H1 (cell line): ENCODE results near the gene IGFBP3. TPM values are rescaled to one million over a fixed set of nuclear protein-coding genes. Genes with fewer than 3 reads are reported as not detected.

ENCODE experiments used
- CTCF ChIA-PET: fragments of 300-600 bp; sonication (Branson Sonifier 250); formaldehyde crosslinking; loops from one replicate; lab custom pipeline; 2021; ENCODE audit not compliant: partially characterized antibody; lab: Charles Lee
- POLR2A ChIA-PET: fragments of 300-600 bp; sonication (Branson Sonifier 250); formaldehyde crosslinking; loops from one replicate; lab custom pipeline; 2021; ENCODE audit warnings: inconsistent platforms; ENCODE audit not compliant: partially characterized antibody; lab: Charles Lee
- DNase-seq, 2 experiments: peaks; one replicate each; pipeline versions ENCODE4 v3.0.0 to v3.0.0-alpha.2; 2010 to 2022; ENCODE audit warnings: low spot score in 2 of 2, low read depth in 1 of 2, mixed read lengths in 1 of 2
- FAIRE-seq: peaks from 2 replicates; lab custom pipeline; 2011; peaks lifted over from hg19 to GRCh38; lab: Jason Lieb, UNC
- H2AFZ ChIP-seq: 2 replicates; pipeline ENCODE4 v1.8.1; 2012; ENCODE audit warnings: low read length, inconsistent platforms
- H2AK5ac ChIP-seq: 2 replicates; pipeline ENCODE4 v1.6.1; 2013; ENCODE audit warnings: low read depth, low read length
- H2BK120ac ChIP-seq: replicated peaks from 2 replicates; pipeline ENCODE3; 2013; ENCODE audit warnings: low read depth, low read length, inconsistent platforms
- H2BK12ac ChIP-seq: 2 replicates; pipeline ENCODE4 v1.6.1; 2013; ENCODE audit warnings: low read depth, low read length
- H2BK15ac ChIP-seq: 2 replicates; pipeline ENCODE4 v1.6.1; 2013; ENCODE audit warnings: low read length
- H2BK20ac ChIP-seq: 2 replicates; pipeline ENCODE4 v1.6.1; 2013; ENCODE audit warnings: low read length
- H2BK5ac ChIP-seq: 2 replicates; pipeline ENCODE4 v1.6.1; 2013; ENCODE audit warnings: low read depth, low read length
- H3K14ac ChIP-seq: 2 replicates; pipeline ENCODE4 v1.6.1; 2013; ENCODE audit warnings: inconsistent platforms; ENCODE audit not compliant: insufficient read length
- H3K18ac ChIP-seq: 2 replicates; pipeline ENCODE4 v1.6.1; 2013; ENCODE audit warnings: low read length; ENCODE audit errors: extremely low read depth
- H3K23ac ChIP-seq: 2 replicates; pipeline ENCODE4 v1.6.1; 2013; ENCODE audit warnings: inconsistent platforms; ENCODE audit not compliant: insufficient read length
- H3K23me2 ChIP-seq: 2 replicates; pipeline ENCODE4 v1.6.1; 2013; ENCODE audit warnings: low read depth, low read length
- H3K27ac ChIP-seq: 2 replicates; pipeline ENCODE4 v1.6.1; 2011; ENCODE audit warnings: low read depth, low read length, inconsistent platforms
- H3K27me3 ChIP-seq, 4 experiments: replicated peaks in 1 of 4; 1 replicate in 1 of 4; 2 replicates in 3 of 4; pipeline versions ENCODE4 v1.6.1 to v1.8.1; 2011 to 2013; ENCODE audit warnings: low read length in 3 of 4, mild to moderate bottlenecking in 3 of 4, inconsistent platforms in 2 of 4, mixed read lengths in 2 of 4, moderate library complexity in 1 of 4; ENCODE audit not compliant: control insufficient read depth in 3 of 4, insufficient read depth in 3 of 4; ENCODE audit errors: extremely low read depth in 1 of 4
- H3K36me3 ChIP-seq, 4 experiments: 2 replicates each; pipeline versions ENCODE4 v1.6.1 to v1.8.1; 2011 to 2013; ENCODE audit warnings: mild to moderate bottlenecking in 4 of 4, low read length in 3 of 4, moderate library complexity in 2 of 4, control low read depth in 1 of 4, inconsistent platforms in 1 of 4; ENCODE audit not compliant: insufficient read depth in 4 of 4, control insufficient read depth in 2 of 4
- H3K4ac ChIP-seq: replicated peaks from 2 replicates; pipeline ENCODE3; 2013; ENCODE audit warnings: low read length, low read depth, mixed read lengths, inconsistent platforms; ENCODE audit not compliant: insufficient read length
- H3K4me1 ChIP-seq, 4 experiments: replicated peaks in 1 of 4; 1 replicate in 1 of 4; 2 replicates in 3 of 4; pipeline versions ENCODE4 v1.6.1 to v1.8.1; 2011 to 2013; ENCODE audit warnings: low read length in 3 of 4, inconsistent platforms in 2 of 4, mixed read lengths in 1 of 4; ENCODE audit not compliant: insufficient read depth in 4 of 4, control insufficient read depth in 3 of 4
- H3K4me2 ChIP-seq, 2 experiments: 2 replicates each; pipeline versions ENCODE4 v1.6.1 to v1.8.1; 2011 to 2013; ENCODE audit warnings: low read depth in 2 of 2, low read length in 2 of 2, control low read depth in 1 of 2, inconsistent platforms in 1 of 2, mild to moderate bottlenecking in 1 of 2; ENCODE audit not compliant: insufficient read depth in 1 of 2
- H3K4me3 ChIP-seq, 4 experiments: fragments of 200-600, 300-600 bp in 1 of 4; sonication (generic), shearing (Covaris generic), sonication (Bioruptor Twin) in 1 of 4; 2 replicates each; pipeline versions ENCODE4 v1.5.1 to v1.8.1; 2011 to 2016; ENCODE audit warnings: low read length in 4 of 4, low read depth in 3 of 4, control low read depth in 2 of 4, inconsistent platforms in 2 of 4, mild to moderate bottlenecking in 2 of 4, mixed read lengths in 1 of 4, moderate library complexity in 1 of 4; ENCODE audit not compliant: insufficient read depth in 2 of 4; ENCODE audit errors: extremely low read depth in 1 of 4
- H3K56ac ChIP-seq: replicated peaks from 2 replicates; pipeline ENCODE3; 2013; ENCODE audit warnings: low read depth, mild to moderate bottlenecking, mixed read lengths, low read length, inconsistent platforms; ENCODE audit not compliant: insufficient read length
- H3K79me1 ChIP-seq: 2 replicates; pipeline ENCODE4 v1.6.1; 2013; ENCODE audit warnings: low read depth, low read length, control low read depth
- H3K79me2 ChIP-seq, 2 experiments: 2 replicates each; pipeline versions ENCODE4 v1.6.1 to v1.8.1; 2012 to 2013; ENCODE audit warnings: low read length in 2 of 2, mild to moderate bottlenecking in 2 of 2, inconsistent platforms in 1 of 2; ENCODE audit not compliant: insufficient read depth in 2 of 2, control insufficient read depth in 1 of 2
- H3K9ac ChIP-seq, 4 experiments: replicated peaks in 1 of 4; 1 replicate in 1 of 4; 2 replicates in 3 of 4; pipeline versions ENCODE4 v1.6.1 to v1.8.1; 2011 to 2013; ENCODE audit warnings: low read depth in 3 of 4, low read length in 3 of 4, control low read depth in 2 of 4, mild to moderate bottlenecking in 2 of 4, moderate library complexity in 2 of 4, inconsistent platforms in 1 of 4; ENCODE audit errors: extremely low read depth in 1 of 4
- H3K9me3 ChIP-seq, 2 experiments: 2 replicates each; pipeline versions ENCODE4 v1.6.1 to v1.8.1; 2012 to 2013; ENCODE audit warnings: mild to moderate bottlenecking in 2 of 2, moderate library complexity in 2 of 2, control low read depth in 1 of 2, inconsistent platforms in 1 of 2, low read depth in 1 of 2, low read length in 1 of 2, mixed read lengths in 1 of 2; ENCODE audit not compliant: insufficient read depth in 2 of 2
- H4K20me1 ChIP-seq, 2 experiments: replicated peaks in 1 of 2; 2 replicates each; pipeline versions ENCODE3 to v1.8.1; 2011 to 2013; ENCODE audit warnings: inconsistent platforms in 2 of 2, low read length in 2 of 2, mild to moderate bottlenecking in 1 of 2; ENCODE audit not compliant: insufficient read depth in 2 of 2, control insufficient read depth in 1 of 2
- H4K5ac ChIP-seq: 2 replicates; pipeline ENCODE4 v1.6.1; 2013; ENCODE audit warnings: low read length, low read depth, mixed read lengths, inconsistent platforms; ENCODE audit not compliant: insufficient read length
- H4K8ac ChIP-seq: 2 replicates; pipeline ENCODE4 v1.8.0; 2013; ENCODE audit warnings: mild to moderate bottlenecking, moderate library complexity, low read length, inconsistent platforms; ENCODE audit not compliant: insufficient read depth; ENCODE audit errors: extremely low read depth
- H4K91ac ChIP-seq: replicated peaks from 2 replicates; pipeline ENCODE3; 2013; ENCODE audit warnings: low read length, mixed read lengths, inconsistent platforms; ENCODE audit not compliant: insufficient read length
- CHD7 ChIP-seq: fragments of 300-600 bp; sonication (generic); IDR thresholded peaks from 2 replicates; pipeline ENCODE4 v1.7.1; 2012; ENCODE audit warnings: low read length, moderate library complexity, mild to moderate bottlenecking, inconsistent platforms; ENCODE audit not compliant: insufficient replicate concordance
- polyA plus RNA-seq, 7 experiments: library from polyadenylated mRNA; depleted of rRNA in 3 of 7; stranded (reverse) in 5 of 7; unstranded in 2 of 7; fragments of >200 nt in 5 of 7; fragments of 200-250 nt in 2 of 7; gene quantifications; 1 replicate in 5 of 7; 2 replicates in 1 of 7; 4 replicates in 1 of 7; pipeline versions ENCODE4 v1.2.1 to v1.2.3, GENCODE V29; 2011 to 2013; ENCODE audit warnings: missing spikeins in 2 of 7, mixed read lengths in 2 of 7
- total RNA-seq: library from RNA; stranded (reverse); fragmentation: NEBNext Ultra II Directional; extraction: Animal tissue kit (Norgen Biotek cat#: 25700); gene quantifications from 2 replicates; pipeline ENCODE4 v1.2.1, GENCODE V29; 2021

IGFBP3 gene
- total and polyA plus RNA-seq, 2 of the 8 experiments (the other 6 are each of a cell fraction or from before 2014, with no cell fraction given): 5.5 to 12.1 TPM

GRCh38 chr7:45894665-45895062, 26.4 kb downstream of the IGFBP3 start:
- Histone ChIP-seq H3K9me3 (no peaks in the 10 kb centered on the region), H2AK5ac (no peak overlapping the region), H3K79me1 (no peaks in the 10 kb centered on the region), H2BK120ac (no peak overlapping the region), H4K5ac (no peak overlapping the region), H2BK5ac (no peak overlapping the region), H3K79me2 (no peaks in the 10 kb centered on the region), H2BK12ac (no peak overlapping the region), H3K23ac (no peak overlapping the region), H4K8ac (no peak overlapping the region), H3K4me2 (no peak overlapping the region), H3K4me3 (no peak overlapping the region), H3K27ac (no peak overlapping the region), H2AFZ (no peak overlapping the region), H4K91ac (no peak overlapping the region), H3K9ac (no peak overlapping the region), H3K56ac (no peak overlapping the region), H3K36me3 (no peaks in the 10 kb centered on the region), H3K14ac (no peak overlapping the region), H3K18ac (no peak overlapping the region), H3K4ac (no peak overlapping the region), H4K20me1 (no peaks in the 10 kb centered on the region), H2BK15ac (no peak overlapping the region), H2BK20ac (no peak overlapping the region), H3K23me2 (no peaks in the 10 kb centered on the region), H3K4me1 (peaks cover 0 to 1% (median under 1%) of the 10 kb centered on the region in 4 experiments; a peak in 3 of 7 replicates), H3K27me3 (peaks cover 7 to 12% (median 9%) of the 10 kb centered on the region in 4 experiments)
- DNase-seq (no peak), FAIRE-seq (no peak)
- CTCF ChIA-PET: interaction anchor here (0.7 to 3.1 kb wide), 6 partner anchors 18 to 457 kb away, joined by 3 to 13 read pairs (median 4); partner anchors contain the start of gene CCDC201
- POLR2A ChIA-PET: no interaction called here
- no peak for TF ChIP-seq CHD7
